ENCODE data around the gene ACTG1. TPM values are rescaled to one million over a fixed set of nuclear protein-coding genes. Genes with fewer than 3 reads are reported as not detected.

The ACTG1 gene
- total and polyA plus RNA-seq, 9 of the 15 experiments (the other 6 are each of a cell fraction or from before 2014, with no cell fraction given) = 224 to 1,775 (median 568) TPM

GRCh38 chr17:81508639-81509206 is 3.9 kb downstream of the ACTG1 start (continued):
- TF ChIP-seq ZBTB11 (CRISPR knock-in tag; IDR thresholded peaks at IDR 0.05) (no peak), HEY1 (CRISPR knock-in tag; IDR thresholded peaks at IDR 0.05; ENCODE audit: borderline replicate concordance) (no peak), NR2F6 (CRISPR knock-in tag; IDR thresholded peaks at IDR 0.05) (no peak), KDM2B (CRISPR knock-in tag; IDR thresholded peaks at IDR 0.05) (no peak), YY1 (IDR thresholded peaks at IDR 0.05; ENCODE audit: borderline replicate concordance in 1 of 3, control insufficient read depth in 1 of 3, extremely low read depth in 1 of 3, insufficient read depth in 3 of 3, insufficient read length in 1 of 3, insufficient replicate concordance in 2 of 3, low read depth in 1 of 3, low read length in 2 of 3) (no peak), MXD1 (CRISPR knock-in tag; IDR thresholded peaks at IDR 0.05; ENCODE audit: borderline replicate concordance, poor library complexity, severe bottlenecking) (no peak), BHLHE40 (IDR thresholded peaks at IDR 0.05; ENCODE audit: low read length) (no peak), TSHZ1 (CRISPR knock-in tag; IDR thresholded peaks at IDR 0.05) (no peak), ZBTB17 (CRISPR knock-in tag; IDR thresholded peaks at IDR 0.05) (no peak), ZFP30 (CRISPR knock-in tag; IDR thresholded peaks at IDR 0.05; ENCODE audit: borderline replicate concordance) (no peak), MYBL2 (IDR thresholded peaks at IDR 0.05; ENCODE audit: low read depth) (no peak), MYBL2 (CRISPR knock-in tag; IDR thresholded peaks at IDR 0.05; ENCODE audit: borderline replicate concordance) (no peak), LCOR (CRISPR knock-in tag; IDR thresholded peaks at IDR 0.05) (peak; percentile 48; the same call in 1 of the 2 replicates), GABPB2 (CRISPR knock-in tag; conservative IDR thresholded peaks at IDR 0.05) (no peak), CTBP1 (IDR thresholded peaks at IDR 0.05; ENCODE audit: borderline replicate concordance) (0 out of 2 replicates have a peak, but pooled peaks have one; percentile 14), SNIP1 (IDR thresholded peaks at IDR 0.05; ENCODE audit: low read depth) (no peak), U2AF1 (optimal IDR thresholded peaks at IDR 0.05; ENCODE audit: low read depth, low read length) (no peak)
- TF ChIP-seq, protein P1, sequence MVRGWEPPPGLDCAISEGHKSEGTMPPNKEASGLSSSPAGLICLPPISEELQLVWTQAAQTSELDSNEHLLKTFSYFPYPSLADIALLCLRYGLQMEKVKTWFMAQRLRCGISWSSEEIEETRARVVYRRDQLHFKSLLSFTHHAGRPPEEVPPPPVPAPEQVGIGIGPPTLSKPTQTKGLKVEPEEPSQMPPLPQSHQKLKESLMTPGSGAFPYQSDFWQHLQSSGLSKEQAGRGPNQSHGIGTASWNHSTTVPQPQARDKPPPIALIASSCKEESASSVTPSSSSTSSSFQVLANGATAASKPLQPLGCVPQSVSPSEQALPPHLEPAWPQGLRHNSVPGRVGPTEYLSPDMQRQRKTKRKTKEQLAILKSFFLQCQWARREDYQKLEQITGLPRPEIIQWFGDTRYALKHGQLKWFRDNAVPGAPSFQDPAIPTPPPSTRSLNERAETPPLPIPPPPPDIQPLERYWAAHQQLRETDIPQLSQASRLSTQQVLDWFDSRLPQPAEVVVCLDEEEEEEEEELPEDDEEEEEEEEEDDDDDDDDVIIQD (CRISPR knock-in tag; IDR thresholded peaks at IDR 0.05) = no peak

Data from K562 (cell line).